Glutamatergic neuron (in vitro differentiated cells): Measurements from ENCODE around the gene GTF2E1. TPM values are rescaled to one million over a fixed set of nuclear protein-coding genes. Genes with fewer than 3 reads are reported as not detected.

Source experiments
- DNase-seq: peaks from one replicate; pipeline ENCODE4 v3.0.0; 2022
- H3K27ac Mint-ChIP-seq: one replicate; pipeline ENCODE4 v1.8.0; 2020; ENCODE audit warnings: mild to moderate bottlenecking, mixed read lengths, inconsistent platforms; ENCODE audit not compliant: unreplicated experiment
- H3K27me3 Mint-ChIP-seq: one replicate; pipeline ENCODE4 v1.8.0; 2020; ENCODE audit warnings: mild to moderate bottlenecking, moderate library complexity, mixed read lengths, inconsistent platforms; ENCODE audit not compliant: unreplicated experiment
- H3K36me3 Mint-ChIP-seq: one replicate; pipeline ENCODE4 v1.8.0; 2020; ENCODE audit warnings: mild to moderate bottlenecking, mixed read lengths, inconsistent platforms; ENCODE audit not compliant: unreplicated experiment
- H3K4me1 Mint-ChIP-seq: one replicate; pipeline ENCODE4 v1.8.0; 2020; ENCODE audit warnings: mild to moderate bottlenecking, low read depth, mixed read lengths, inconsistent platforms; ENCODE audit not compliant: unreplicated experiment
- H3K4me3 Mint-ChIP-seq: one replicate; pipeline ENCODE4 v1.8.0; 2020; ENCODE audit warnings: mild to moderate bottlenecking, mixed read lengths, inconsistent platforms; ENCODE audit not compliant: unreplicated experiment
- H3K9me3 Mint-ChIP-seq: one replicate; pipeline ENCODE4 v1.8.0; 2020; ENCODE audit warnings: mild to moderate bottlenecking, moderate library complexity, mixed read lengths, inconsistent platforms; ENCODE audit not compliant: unreplicated experiment
- long read RNA-seq: library from polyadenylated mRNA; unstranded; transcript quantifications from one replicate; pipeline ENCODE4 v2.0.0, GENCODE V29; 2020; ENCODE audit not compliant: unreplicated experiment
- total RNA-seq: library from RNA; stranded (reverse); fragmentation: NEBNext Ultra II Directional; extraction: Animal tissue kit (Norgen Biotek cat#: 25700); gene quantifications from one replicate; pipeline ENCODE4 v1.2.1, GENCODE V29; 2021; ENCODE audit not compliant: unreplicated experiment
- TF ChIP-seq, protein P1 (sequence below): fragments of 200-600 bp; sonication (generic); IDR thresholded peaks from one replicate; pipeline ENCODE4 v1.5.0; 2021; ENCODE audit not compliant: partially characterized antibody, unreplicated experiment

Gene GTF2E1
- total RNA-seq, result 40.5 TPM
- long read RNA-seq, partial matches to known transcripts, result 0 of 4 reads
- long read RNA-seq, other reads (novel, unspliced or antisense), result 1 of 4 reads

DNA sequence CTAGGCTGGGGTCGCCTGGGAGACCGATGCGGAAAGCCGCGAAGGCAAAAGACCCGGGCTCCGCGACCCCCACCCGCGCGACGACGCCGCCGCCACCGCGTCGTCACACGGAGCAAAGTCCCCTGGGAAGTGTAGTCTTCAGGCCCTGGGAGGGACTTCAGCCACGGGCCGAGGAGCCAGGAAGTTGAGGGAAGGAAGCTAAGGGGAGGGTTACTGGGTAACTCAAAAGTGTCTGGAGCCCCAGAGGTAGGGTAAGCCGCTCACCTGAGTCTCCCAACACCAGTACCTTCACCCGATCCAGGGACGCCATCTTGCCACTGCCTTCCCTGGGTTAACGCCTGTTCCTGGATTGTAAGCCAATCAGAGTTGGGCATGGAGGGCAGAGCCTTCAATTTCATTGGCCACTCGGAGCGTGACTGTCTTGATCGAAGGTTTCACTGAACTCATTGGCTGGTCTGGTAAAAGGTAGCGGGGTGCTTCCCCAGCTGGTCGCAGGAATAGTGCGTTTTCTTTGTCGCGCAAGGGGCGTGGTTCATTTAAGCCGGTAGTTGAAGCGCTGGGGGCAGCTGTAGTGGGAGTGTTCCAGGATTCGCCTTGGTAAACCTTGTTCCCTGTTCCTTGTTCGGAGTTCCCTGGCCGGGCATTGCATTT is at the start of gene GTF2E1, which contains the start of gene RABL3:
TSS of gene GTF2E1 (plus strand) at position 547 of the 651 bp plus-strand sequence. CDS start 7,809 bp downstream, outside the sequence.
TSS of gene RABL3 (minus strand) at position 319 of the 651 bp plus-strand sequence. CDS start at position 310, 9 bp downstream.
- Mint-ChIP-seq H3K4me3 (peak within 1 kb of the TSS; percentile 87), H3K4me1 (peaks cover 20% of the 10 kb centered on the region), H3K9me3 (peaks cover 6% of the 10 kb centered on the region), H3K27me3 (peaks cover 8% of the 10 kb centered on the region), H3K27ac (peak within 1 kb of the TSS; percentile 88), H3K36me3 (peaks cover under 1% of the 10 kb centered on the region)
- TF ChIP-seq, protein P1, sequence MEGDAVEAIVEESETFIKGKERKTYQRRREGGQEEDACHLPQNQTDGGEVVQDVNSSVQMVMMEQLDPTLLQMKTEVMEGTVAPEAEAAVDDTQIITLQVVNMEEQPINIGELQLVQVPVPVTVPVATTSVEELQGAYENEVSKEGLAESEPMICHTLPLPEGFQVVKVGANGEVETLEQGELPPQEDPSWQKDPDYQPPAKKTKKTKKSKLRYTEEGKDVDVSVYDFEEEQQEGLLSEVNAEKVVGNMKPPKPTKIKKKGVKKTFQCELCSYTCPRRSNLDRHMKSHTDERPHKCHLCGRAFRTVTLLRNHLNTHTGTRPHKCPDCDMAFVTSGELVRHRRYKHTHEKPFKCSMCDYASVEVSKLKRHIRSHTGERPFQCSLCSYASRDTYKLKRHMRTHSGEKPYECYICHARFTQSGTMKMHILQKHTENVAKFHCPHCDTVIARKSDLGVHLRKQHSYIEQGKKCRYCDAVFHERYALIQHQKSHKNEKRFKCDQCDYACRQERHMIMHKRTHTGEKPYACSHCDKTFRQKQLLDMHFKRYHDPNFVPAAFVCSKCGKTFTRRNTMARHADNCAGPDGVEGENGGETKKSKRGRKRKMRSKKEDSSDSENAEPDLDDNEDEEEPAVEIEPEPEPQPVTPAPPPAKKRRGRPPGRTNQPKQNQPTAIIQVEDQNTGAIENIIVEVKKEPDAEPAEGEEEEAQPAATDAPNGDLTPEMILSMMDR, result no peak
- DNase-seq, result peak; percentile 95

DNA sequence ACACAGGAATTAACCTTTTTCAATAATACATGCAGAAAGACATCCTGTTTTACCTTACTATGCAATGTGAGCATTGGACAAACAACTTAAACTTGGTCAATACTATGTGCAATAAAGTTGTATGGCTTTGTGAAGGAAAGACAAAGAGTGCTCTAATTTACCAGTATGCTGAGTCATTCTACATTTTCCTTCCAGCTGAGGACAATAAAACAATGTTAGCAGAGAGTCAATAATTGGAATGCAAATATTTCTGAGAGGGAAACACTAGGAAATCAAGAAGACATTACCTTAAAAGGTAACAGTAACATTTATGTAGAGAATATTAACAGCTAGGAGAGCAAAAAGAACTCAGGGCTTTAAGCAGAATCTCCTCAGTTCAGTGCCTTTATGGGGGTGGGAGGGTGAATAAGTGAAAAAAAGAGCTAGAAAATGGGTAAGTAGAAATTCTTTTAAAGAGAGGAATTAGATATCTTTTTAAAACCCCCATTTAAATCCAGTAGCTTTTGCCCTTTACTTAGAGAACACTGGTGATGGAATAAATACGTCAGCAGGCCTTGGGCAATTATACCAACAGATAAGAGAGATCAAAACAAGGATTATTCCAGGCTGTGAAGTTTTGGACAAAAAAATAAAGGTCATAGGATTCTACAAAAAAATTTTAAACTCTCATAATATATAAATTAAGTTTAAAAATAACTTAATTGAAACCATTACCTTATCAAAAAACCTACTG is 48.9 kb upstream of the GTF2E1 start:
- TF ChIP-seq, protein P1, result no peak
- no peak overlapping the region for H3K4me3 Mint-ChIP-seq
- no peaks in the 10 kb centered on the region for H3K4me1 Mint-ChIP-seq
- H3K27ac Mint-ChIP-seq, result no peak overlapping the region
- DNase-seq, result no peak
- H3K9me3 Mint-ChIP-seq, result no peaks in the 10 kb centered on the region
- no peaks in the 10 kb centered on the region for H3K36me3 Mint-ChIP-seq
- no peaks in the 10 kb centered on the region for H3K27me3 Mint-ChIP-seq

DNA sequence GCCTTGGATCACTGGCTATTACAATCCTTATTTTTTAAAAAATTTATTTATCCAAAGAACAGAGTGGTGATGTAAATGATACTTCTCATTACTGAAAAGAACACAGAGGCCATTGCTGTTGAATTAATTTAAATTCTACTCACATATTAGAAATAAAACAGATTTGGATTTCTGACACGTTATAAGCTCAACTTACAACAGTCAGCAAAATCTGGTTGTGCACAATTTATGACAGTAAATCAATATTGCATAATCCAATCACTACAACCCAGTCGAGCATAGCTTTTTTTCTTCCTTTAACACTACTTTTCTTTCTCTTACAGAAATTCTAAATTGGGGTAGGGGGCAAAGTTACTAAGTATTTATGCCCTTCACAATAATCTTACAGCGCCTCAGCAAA is 43.2 kb upstream of the GTF2E1 start:
- Mint-ChIP-seq H3K27ac (no peak overlapping the region), H3K27me3 (no peaks in the 10 kb centered on the region), H3K4me1 (no peaks in the 10 kb centered on the region), H3K4me3 (no peak overlapping the region), H3K36me3 (peaks cover 15% of the 10 kb centered on the region), H3K9me3 (no peaks in the 10 kb centered on the region)
- DNase-seq, result no peak
- TF ChIP-seq, protein P1, result no peak

DNA sequence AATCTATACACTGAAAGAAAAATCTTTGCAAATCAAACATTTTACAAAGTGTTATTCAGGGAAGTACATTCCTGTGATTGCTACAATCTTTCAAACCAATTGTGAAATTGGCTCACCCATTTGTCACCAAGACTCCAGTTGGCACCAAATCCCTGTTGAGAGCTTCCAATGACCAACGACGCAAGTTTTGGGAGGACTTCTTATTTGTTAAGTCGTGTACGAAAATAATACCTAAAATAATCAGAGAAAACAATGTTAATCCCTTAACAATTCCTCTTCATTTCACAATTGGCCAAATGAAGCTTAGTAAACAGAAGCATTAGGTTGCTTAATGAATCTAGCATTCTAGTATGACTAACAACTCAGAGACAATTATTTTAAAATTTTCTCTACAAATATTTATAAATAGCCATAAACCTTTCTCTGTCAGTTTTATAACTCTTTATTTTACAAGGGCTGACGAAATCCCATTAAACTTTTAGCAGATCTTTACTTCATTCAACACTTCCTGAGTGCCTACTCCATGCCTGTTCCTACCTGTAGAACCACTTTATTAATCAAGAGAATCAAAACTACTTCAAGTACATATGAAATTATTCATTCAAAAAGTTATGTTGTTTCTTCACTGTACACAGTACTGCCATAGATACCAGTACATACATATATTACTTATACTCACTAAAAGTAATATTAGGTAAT is 36.5 kb upstream of the GTF2E1 start:
- no peak overlapping the region for H3K27ac Mint-ChIP-seq
- H3K36me3 Mint-ChIP-seq, result peaks cover 16% of the 10 kb centered on the region
- no peak overlapping the region for H3K4me3 Mint-ChIP-seq

More for the DNA sequence above, 36.5 kb upstream of the GTF2E1 start:
- no peaks in the 10 kb centered on the region for H3K4me1 Mint-ChIP-seq
- no peaks in the 10 kb centered on the region for H3K27me3 Mint-ChIP-seq
- TF ChIP-seq, protein P1, result no peak
- no peak for DNase-seq
- no peaks in the 10 kb centered on the region for H3K9me3 Mint-ChIP-seq
